SKM-1 (cell line): ENCODE data around the gene C3orf70.
A peak's percentile ranks its signal among the peaks of the same experiment; 100 is the strongest.

Experiments
- DNase-seq: peaks from one replicate; lab custom pipeline; 2025; ENCODE audit not compliant: unreplicated experiment; lab: John Stamatoyannopoulos, UW

The C3orf70 gene

GRCh38 chr3:185089343-185089742 lies 63.5 kb downstream of the C3orf70 start:
- DNase-seq = no peak

GRCh38 chr3:185087419-185087818 lies 65.4 kb downstream of the C3orf70 start:
- no peak for DNase-seq

GRCh38 chr3:185084901-185085300 lies 68.0 kb downstream of the C3orf70 start:
- no peak for DNase-seq

- no peak for DNase-seq
These were observed 68.5 kb downstream of the C3orf70 start for GRCh38 chr3:185084402-185084801.

GRCh38 chr3:185082829-185083228 lies 70.0 kb downstream of the C3orf70 start:
- DNase-seq = no peak

- DNase-seq = no peak
These were observed 70.7 kb downstream of the C3orf70 start for GRCh38 chr3:185082149-185082548.

- no peak for DNase-seq
These were observed 71.3 kb downstream of the C3orf70 start for GRCh38 chr3:185081521-185081920.

GRCh38 chr3:185079625-185080024 lies 73.2 kb downstream of the C3orf70 start:
- no peak for DNase-seq

- no peak for DNase-seq
These were observed 76.6 kb downstream of the C3orf70 start for GRCh38 chr3:185076219-185076618.

GRCh38 chr3:185075547-185075946 lies 77.3 kb downstream of the C3orf70 start:
- DNase-seq = no peak

- DNase-seq = no peak
These were observed 81.5 kb downstream of the C3orf70 start for GRCh38 chr3:185071287-185071800.

GRCh38 chr3:185070491-185071286 lies 82.2 kb downstream of the C3orf70 start:
- DNase-seq = peak; percentile 2

- DNase-seq = no peak
These were observed 83.5 kb downstream of the C3orf70 start for GRCh38 chr3:185069037-185070030.

- no peak for DNase-seq
These were observed 85.7 kb downstream of the C3orf70 start for GRCh38 chr3:185067173-185067572.

GRCh38 chr3:185066251-185066650 lies 86.6 kb downstream of the C3orf70 start:
- no peak for DNase-seq

- no peak for DNase-seq
These were observed 87.8 kb downstream of the C3orf70 start for GRCh38 chr3:185065059-185065458.

GRCh38 chr3:185063431-185063830 lies 89.4 kb downstream of the C3orf70 start:
- DNase-seq = no peak

- DNase-seq = no peak
These were observed 90.7 kb downstream of the C3orf70 start for GRCh38 chr3:185062191-185062590.

GRCh38 chr3:185060655-185061054 lies 92.2 kb downstream of the C3orf70 start:
- no peak for DNase-seq

- peak; percentile 5 for DNase-seq
These were observed 93.1 kb downstream of the C3orf70 start for GRCh38 chr3:185059766-185060165.

GRCh38 chr3:185058796-185059195 lies 94.1 kb downstream of the C3orf70 start:
- no peak for DNase-seq

GRCh38 chr3:185057829-185058228 lies 95.0 kb downstream of the C3orf70 start:
- DNase-seq = no peak
